HG03064 (cell line): Measurements from ENCODE around the gene CNPY1.
"Not testable (repeated sequence)": the region's sequence is repeated elsewhere in the genome, so short reads cannot be mapped to it uniquely, and the experiment has no call there.

Experiments
- ATAC-seq: cut with Tn5 transposase; IDR thresholded peaks from one replicate; pipeline ENCODE4 v1.9.1; 2021; ENCODE audit warnings: low read depth; ENCODE audit not compliant: unreplicated experiment

Gene CNPY1

GRCh38 chr7:155536451-155536850 is 9.9 kb downstream of the CNPY1 start:
- ATAC-seq = no peak

GRCh38 chr7:155534691-155535090 is 11.7 kb downstream of the CNPY1 start:
- ATAC-seq = no peak

GRCh38 chr7:155533827-155534690 is 12.3 kb downstream of the CNPY1 start:
- ATAC-seq = no peak

- ATAC-seq = no peak
Observed at GRCh38 chr7:155533120-155533826, 13.1 kb downstream of the CNPY1 start.

GRCh38 chr7:155532792-155533119 is 13.6 kb downstream of the CNPY1 start:
- no peak for ATAC-seq

GRCh38 chr7:155531681-155532080 is 14.7 kb downstream of the CNPY1 start:
- ATAC-seq = no peak

GRCh38 chr7:155530601-155531000 is 15.8 kb downstream of the CNPY1 start:
- ATAC-seq = no peak

GRCh38 chr7:155529845-155530244 is 16.5 kb downstream of the CNPY1 start:
- ATAC-seq = no peak

- no peak for ATAC-seq
Observed at GRCh38 chr7:155529346-155529745, 17.0 kb downstream of the CNPY1 start.

GRCh38 chr7:155527664-155528063 is 18.7 kb downstream of the CNPY1 start:
- no peak for ATAC-seq

GRCh38 chr7:155526225-155526624 is 20.1 kb downstream of the CNPY1 start:
- ATAC-seq = no peak

- no peak for ATAC-seq
Observed at GRCh38 chr7:155524018-155524556, 22.3 kb downstream of the CNPY1 start.

- ATAC-seq = no peak
Observed at GRCh38 chr7:155523168-155523675, 23.1 kb downstream of the CNPY1 start.

GRCh38 chr7:155521743-155522398 is 24.5 kb downstream of the CNPY1 start:
- ATAC-seq = no peak

GRCh38 chr7:155521007-155521742 is 25.2 kb downstream of the CNPY1 start:
- ATAC-seq = no peak

GRCh38 chr7:155520114-155520513 is 26.2 kb downstream of the CNPY1 start:
- ATAC-seq = no peak

- not testable (repeated sequence) for ATAC-seq
Observed at GRCh38 chr7:155519358-155519757, 27.0 kb downstream of the CNPY1 start.

- no peak for ATAC-seq
Observed at GRCh38 chr7:155518633-155519032, 27.7 kb downstream of the CNPY1 start.

- ATAC-seq = no peak
Observed at GRCh38 chr7:155517969-155518368, 28.4 kb downstream of the CNPY1 start.

GRCh38 chr7:155517452-155517851 is 28.9 kb downstream of the CNPY1 start:
- ATAC-seq = no peak
